Upper lobe of left lung (tissue), 4 donors: ENCODE results near the gene ADAMTS7.

Source experiments
- EP300 ChIP-seq, 4 donors: sonication (generic); formaldehyde crosslinking; IDR thresholded peaks; one replicate each; pipeline ENCODE4 v1.5.1; 2017; ENCODE audit warnings: antibody characterized with exemption in 4 of 4, control low read depth in 2 of 4
- POLR2A ChIP-seq, 4 donors: fragments of 450-650 bp; IDR thresholded peaks; one replicate each; pipeline ENCODE4 v1.5.1; 2016 to 2017; ENCODE audit warnings: antibody characterized with exemption in 4 of 4, mild to moderate bottlenecking in 2 of 4
- POLR2AphosphoS5 ChIP-seq, 2 donors: sonication (generic); formaldehyde crosslinking; IDR thresholded peaks; one replicate each; pipeline ENCODE4 v1.5.1; 2017; ENCODE audit warnings: antibody characterized with exemption in 2 of 2
- TF ChIP-seq, protein P1 (sequence below), 6 experiments: fragments of 450-650 bp in 4 of 6; fragments of 200-600 bp in 2 of 6; sonication (generic) in 2 of 6; IDR thresholded peaks; one replicate each; pipeline ENCODE4 v1.5.1; 2016 to 2019; ENCODE audit warnings: antibody characterized with exemption in 6 of 6

DNA sequence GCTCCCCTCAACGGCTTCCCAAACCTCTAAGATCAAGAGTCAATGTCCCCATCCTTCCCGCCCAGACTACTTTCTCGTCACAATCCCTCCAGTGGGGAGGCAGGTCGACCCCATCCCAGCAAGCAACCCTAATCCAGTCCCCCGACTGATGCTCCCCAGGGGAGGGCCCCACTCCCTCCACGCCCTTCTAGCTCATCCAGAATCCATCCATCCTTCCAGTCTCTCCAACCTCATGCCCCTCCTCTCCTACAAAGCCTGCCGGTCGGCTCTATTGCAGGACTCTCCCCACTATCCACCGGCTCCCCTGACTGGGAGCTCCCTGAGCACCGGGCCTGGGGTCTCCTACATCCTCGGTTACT lies 1.3 kb downstream of the ADAMTS7 start:
- TF ChIP-seq, protein P1, sequence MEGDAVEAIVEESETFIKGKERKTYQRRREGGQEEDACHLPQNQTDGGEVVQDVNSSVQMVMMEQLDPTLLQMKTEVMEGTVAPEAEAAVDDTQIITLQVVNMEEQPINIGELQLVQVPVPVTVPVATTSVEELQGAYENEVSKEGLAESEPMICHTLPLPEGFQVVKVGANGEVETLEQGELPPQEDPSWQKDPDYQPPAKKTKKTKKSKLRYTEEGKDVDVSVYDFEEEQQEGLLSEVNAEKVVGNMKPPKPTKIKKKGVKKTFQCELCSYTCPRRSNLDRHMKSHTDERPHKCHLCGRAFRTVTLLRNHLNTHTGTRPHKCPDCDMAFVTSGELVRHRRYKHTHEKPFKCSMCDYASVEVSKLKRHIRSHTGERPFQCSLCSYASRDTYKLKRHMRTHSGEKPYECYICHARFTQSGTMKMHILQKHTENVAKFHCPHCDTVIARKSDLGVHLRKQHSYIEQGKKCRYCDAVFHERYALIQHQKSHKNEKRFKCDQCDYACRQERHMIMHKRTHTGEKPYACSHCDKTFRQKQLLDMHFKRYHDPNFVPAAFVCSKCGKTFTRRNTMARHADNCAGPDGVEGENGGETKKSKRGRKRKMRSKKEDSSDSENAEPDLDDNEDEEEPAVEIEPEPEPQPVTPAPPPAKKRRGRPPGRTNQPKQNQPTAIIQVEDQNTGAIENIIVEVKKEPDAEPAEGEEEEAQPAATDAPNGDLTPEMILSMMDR (IDR thresholded peaks at IDR 0.05): no peak
- TF ChIP-seq POLR2A (IDR thresholded peaks at IDR 0.05) (no peak), EP300 (IDR thresholded peaks at IDR 0.05) (no peak), POLR2AphosphoS5 (IDR thresholded peaks at IDR 0.05) (no peak)
